Astrocyte (in vitro differentiated cells and primary cell): ENCODE data around the gene PCSK1. TPM values are rescaled to one million over a fixed set of nuclear protein-coding genes. Genes with fewer than 3 reads are reported as not detected.
"Not testable (repeated sequence)": the region's sequence is repeated elsewhere in the genome, so short reads cannot be mapped to it uniquely, and the experiment has no call there.

Experiments
- DNase-seq: peaks from one replicate; pipeline ENCODE4 v3.0.0-alpha.2; 2010; ENCODE audit warnings: low read depth
- FAIRE-seq: peaks from 2 replicates; lab custom pipeline; 2011; peaks lifted over from hg19 to GRCh38; lab: Jason Lieb, UNC
- H2AFZ ChIP-seq: 2 replicates; pipeline ENCODE4 v1.6.0; 2012; ENCODE audit warnings: low read depth, low read length, inconsistent platforms
- H3K27ac ChIP-seq: 2 replicates; pipeline ENCODE4 v1.5.1; 2011; ENCODE audit warnings: low read depth, low read length, inconsistent platforms
- H3K27me3 ChIP-seq: 2 replicates; pipeline ENCODE4 v1.6.0; 2011; ENCODE audit warnings: low read length, inconsistent platforms; ENCODE audit not compliant: insufficient read depth
- H3K36me3 ChIP-seq: 2 replicates; pipeline ENCODE4 v1.5.1; 2011; ENCODE audit warnings: low read length, inconsistent platforms; ENCODE audit not compliant: insufficient read depth
- H3K4me1 ChIP-seq: 2 replicates; pipeline ENCODE4 v1.5.1; 2011; ENCODE audit warnings: low read length, inconsistent platforms; ENCODE audit not compliant: insufficient read depth
- H3K4me2 ChIP-seq: 2 replicates; pipeline ENCODE4 v1.6.0; 2012; ENCODE audit warnings: low read length, inconsistent platforms
- H3K4me3 ChIP-seq: 2 replicates; pipeline ENCODE4 v1.5.1; 2011; ENCODE audit warnings: low read depth, mild to moderate bottlenecking, low read length, inconsistent platforms; ENCODE audit not compliant: insufficient read depth
- H3K79me2 ChIP-seq: 2 replicates; pipeline ENCODE4 v1.6.0; 2012; ENCODE audit warnings: mild to moderate bottlenecking, low read length, inconsistent platforms; ENCODE audit not compliant: insufficient read depth
- H3K9ac ChIP-seq: 2 replicates; pipeline ENCODE4 v1.6.0; 2012; ENCODE audit warnings: mild to moderate bottlenecking, low read length, inconsistent platforms
- H3K9me3 ChIP-seq: 2 replicates; pipeline ENCODE4 v1.5.1; 2012; ENCODE audit warnings: low read depth, mild to moderate bottlenecking, low read length, inconsistent platforms; ENCODE audit not compliant: insufficient read depth
- H4K20me1 ChIP-seq: 2 replicates; pipeline ENCODE4 v1.6.0; 2012; ENCODE audit warnings: low read length, inconsistent platforms; ENCODE audit not compliant: insufficient read depth
- H3K27ac Mint-ChIP-seq: one replicate; pipeline ENCODE4 v1.8.0; 2021; ENCODE audit warnings: mild to moderate bottlenecking, mixed read lengths; ENCODE audit not compliant: unreplicated experiment
- H3K27me3 Mint-ChIP-seq: one replicate; pipeline ENCODE4 v1.8.0; 2021; ENCODE audit warnings: low read depth, mixed read lengths; ENCODE audit not compliant: unreplicated experiment
- H3K36me3 Mint-ChIP-seq: one replicate; pipeline ENCODE4 v1.8.0; 2021; ENCODE audit warnings: low read depth, mixed read lengths; ENCODE audit not compliant: unreplicated experiment
- H3K4me1 Mint-ChIP-seq: one replicate; pipeline ENCODE4 v1.8.0; 2021; ENCODE audit warnings: low read depth, mixed read lengths; ENCODE audit not compliant: unreplicated experiment
- H3K4me3 Mint-ChIP-seq: one replicate; pipeline ENCODE4 v1.8.0; 2021; ENCODE audit warnings: mild to moderate bottlenecking, moderate library complexity, mixed read lengths; ENCODE audit not compliant: unreplicated experiment
- H3K9me3 Mint-ChIP-seq: one replicate; pipeline ENCODE4 v1.8.0; 2021; ENCODE audit warnings: mild to moderate bottlenecking, mixed read lengths; ENCODE audit not compliant: unreplicated experiment
- CTCF ChIP-seq: IDR thresholded peaks from 2 replicates; pipeline ENCODE4 v1.5.1; 2011; ENCODE audit warnings: low read depth, mild to moderate bottlenecking, inconsistent platforms, low read length, moderate library complexity; ENCODE audit not compliant: insufficient read depth
- EZH2 ChIP-seq: IDR thresholded peaks from 2 replicates; pipeline ENCODE4 v1.6.1; 2012; ENCODE audit warnings: mild to moderate bottlenecking, low read length, inconsistent platforms; ENCODE audit not compliant: insufficient read depth
- total RNA-seq: library from RNA; stranded (reverse); gene quantifications from 2 replicates; pipeline ENCODE4 v1.2.1, GENCODE V29; 2021

Gene PCSK1
- total RNA-seq, 1 donor from 2014 or later: 0.18 TPM

GRCh38 chr5:96373381-96373733, 59.7 kb downstream of the PCSK1 start:
- H3K27ac ChIP-seq: no peak overlapping the region
- no peaks in the 10 kb centered on the region for H4K20me1 ChIP-seq
- H3K9ac ChIP-seq: no peak overlapping the region
- no peak overlapping the region for H3K27ac Mint-ChIP-seq
- no peaks in the 10 kb centered on the region for H3K9me3 ChIP-seq
- H3K27me3 Mint-ChIP-seq: peaks cover 3% of the 10 kb centered on the region
- no peaks in the 10 kb centered on the region for H3K36me3 Mint-ChIP-seq
- no peaks in the 10 kb centered on the region for H3K27me3 ChIP-seq
- H3K79me2 ChIP-seq: no peaks in the 10 kb centered on the region
- H3K9me3 Mint-ChIP-seq: no peaks in the 10 kb centered on the region
- no peaks in the 10 kb centered on the region for H3K36me3 ChIP-seq
- FAIRE-seq (no peak), DNase-seq (no peak)
- H3K4me1 Mint-ChIP-seq: no peaks in the 10 kb centered on the region
- H3K4me1 ChIP-seq: no peaks in the 10 kb centered on the region
- H2AFZ ChIP-seq: no peak overlapping the region
- no peak for TF ChIP-seq EZH2
- no peak for TF ChIP-seq CTCF
- H3K4me3 ChIP-seq: no peak overlapping the region
- H3K4me2 ChIP-seq: no peak overlapping the region
- H3K4me3 Mint-ChIP-seq: no peak overlapping the region

GRCh38 chr5:96372726-96373380, 60.2 kb downstream of the PCSK1 start:
- Mint-ChIP-seq H3K4me3 (no peak overlapping the region), H3K27ac (no peak overlapping the region), H3K36me3 (no peaks in the 10 kb centered on the region), H3K9me3 (no peaks in the 10 kb centered on the region), H3K4me1 (no peaks in the 10 kb centered on the region), H3K27me3 (peaks cover 3% of the 10 kb centered on the region)
- no peaks in the 10 kb centered on the region for H4K20me1 ChIP-seq
- no peak overlapping the region for H3K4me2 ChIP-seq
- no peaks in the 10 kb centered on the region for H3K36me3 ChIP-seq
- H3K4me1 ChIP-seq: no peaks in the 10 kb centered on the region
- no peak for DNase-seq
- TF ChIP-seq EZH2 (no peak), CTCF (no peak)
- no peak overlapping the region for H3K9ac ChIP-seq
- H3K9me3 ChIP-seq: no peaks in the 10 kb centered on the region
- no peaks in the 10 kb centered on the region for H3K27me3 ChIP-seq
- FAIRE-seq: no peak
- no peak overlapping the region for H3K27ac ChIP-seq
- no peaks in the 10 kb centered on the region for H3K79me2 ChIP-seq
- H2AFZ ChIP-seq: no peak overlapping the region
- H3K4me3 ChIP-seq: no peak overlapping the region

- Mint-ChIP-seq H3K4me3 (no peak overlapping the region), H3K27ac (no peak overlapping the region), H3K4me1 (no peaks in the 10 kb centered on the region), H3K27me3 (peaks cover 3% of the 10 kb centered on the region), H3K9me3 (no peaks in the 10 kb centered on the region), H3K36me3 (no peaks in the 10 kb centered on the region)
- FAIRE-seq (no peak), DNase-seq (no peak)
- Histone ChIP-seq H3K4me1 (no peaks in the 10 kb centered on the region), H2AFZ (no peak overlapping the region), H4K20me1 (no peaks in the 10 kb centered on the region), H3K4me2 (no peak overlapping the region), H3K9ac (no peak overlapping the region), H3K9me3 (no peaks in the 10 kb centered on the region), H3K27ac (no peak overlapping the region), H3K4me3 (no peak overlapping the region), H3K36me3 (no peaks in the 10 kb centered on the region), H3K79me2 (no peaks in the 10 kb centered on the region), H3K27me3 (no peaks in the 10 kb centered on the region)
- TF ChIP-seq EZH2 (no peak), CTCF (no peak)
Observed at GRCh38 chr5:96370976-96371375, 62.1 kb downstream of the PCSK1 start.

- H3K9me3 Mint-ChIP-seq, H4K20me1 ChIP-seq, H3K27me3 ChIP-seq, H3K36me3 ChIP-seq, H3K9ac ChIP-seq, H2AFZ ChIP-seq, FAIRE-seq, H3K4me3 ChIP-seq, H3K36me3 Mint-ChIP-seq, H3K4me1 ChIP-seq, H3K4me3 Mint-ChIP-seq, H3K27me3 Mint-ChIP-seq, H3K4me1 Mint-ChIP-seq, H3K79me2 ChIP-seq, H3K4me2 ChIP-seq, H3K9me3 ChIP-seq, H3K27ac Mint-ChIP-seq, DNase-seq, H3K27ac ChIP-seq: not testable (repeated sequence)
Observed at GRCh38 chr5:96367337-96367736, 65.7 kb downstream of the PCSK1 start.
